CD4-positive, alpha-beta T cell (primary cell): ENCODE data around the gene NEGR1. TPM values are rescaled to one million over a fixed set of nuclear protein-coding genes. Genes with fewer than 3 reads are reported as not detected.

Experiments used
- ATAC-seq: fragments of 200-7000 bp; cut with Tn5 transposase; one replicate; pipeline ENCODE4 v1.10.0; 2022; ENCODE audit warnings: mild to moderate bottlenecking; ENCODE audit not compliant: poor library complexity
- CTCF ChIA-PET: fragments of 350-600 bp; sonication (Branson Sonifier 250); formaldehyde crosslinking; loops from one replicate; lab custom pipeline; 2021; ENCODE audit warnings: antibody characterized with exemption, inconsistent platforms; lab: Charles Lee
- POLR2A ChIA-PET: fragments of 350-600 bp; sonication (Branson Sonifier 250); formaldehyde crosslinking; loops from one replicate; lab custom pipeline; 2021; ENCODE audit warnings: antibody characterized with exemption, inconsistent platforms; lab: Charles Lee
- DNase-seq, 14 experiments: peaks; one replicate each; pipeline ENCODE4 v3.0.0-alpha.2; 2013 to 2020; ENCODE audit warnings: mixed read lengths in 2 of 14
- H3K27ac ChIP-seq, 2 donors: one replicate each; pipeline versions ENCODE4 v1.5.1 to v1.7.0; 2013; ENCODE audit warnings: low read length in 2 of 2, low read depth in 1 of 2, mild to moderate bottlenecking in 1 of 2
- H3K27me3 ChIP-seq, 2 experiments: 1 replicate in 1 of 2; 2 replicates in 1 of 2; pipeline versions ENCODE4 v1.6.1 to v1.7.0; 2013; ENCODE audit warnings: low read length in 2 of 2, control low read depth in 1 of 2, mild to moderate bottlenecking in 1 of 2, moderate library complexity in 1 of 2; ENCODE audit not compliant: insufficient read depth in 2 of 2, control insufficient read depth in 1 of 2
- H3K36me3 ChIP-seq: one replicate; pipeline ENCODE4 v1.6.1; 2013; ENCODE audit warnings: low read length, control low read depth; ENCODE audit not compliant: insufficient read depth
- H3K4me1 ChIP-seq: one replicate; pipeline ENCODE4 v1.6.1; 2013; ENCODE audit warnings: low read length, control low read depth; ENCODE audit not compliant: insufficient read depth
- H3K4me3 ChIP-seq: one replicate; pipeline ENCODE4 v1.5.1; 2013; ENCODE audit warnings: mild to moderate bottlenecking, low read length, moderate library complexity
- H3K9me3 ChIP-seq, 2 experiments: 1 replicate in 1 of 2; 2 replicates in 1 of 2; pipeline versions ENCODE4 v1.6.1 to v1.7.0; 2013; ENCODE audit warnings: low read length in 2 of 2, mild to moderate bottlenecking in 2 of 2, control low read depth in 1 of 2, moderate library complexity in 1 of 2; ENCODE audit not compliant: control insufficient read depth in 1 of 2, insufficient read depth in 1 of 2
- H3K27ac Mint-ChIP-seq: one replicate; pipeline ENCODE4 v1.8.0; 2020; ENCODE audit warnings: mixed read lengths
- H3K27me3 Mint-ChIP-seq: one replicate; pipeline ENCODE4 v1.8.0; 2021; ENCODE audit warnings: mixed read lengths
- H3K36me3 Mint-ChIP-seq: one replicate; pipeline ENCODE4 v1.8.0; 2021; ENCODE audit warnings: low read depth, mixed read lengths
- H3K4me1 Mint-ChIP-seq: one replicate; pipeline ENCODE4 v1.8.0; 2021; ENCODE audit warnings: low read depth, mixed read lengths
- H3K4me3 Mint-ChIP-seq: one replicate; pipeline ENCODE4 v1.8.0; 2020; ENCODE audit warnings: mild to moderate bottlenecking, mixed read lengths
- H3K9me3 Mint-ChIP-seq: one replicate; pipeline ENCODE4 v1.8.0; 2020; ENCODE audit warnings: mixed read lengths
- intact Hi-C, 2 experiments: fragments of 100-400 bp; cut with DNase I in 1 of 2; cut with micrococcal nuclease in 1 of 2; formaldehyde crosslinking; loops; one replicate each; pipeline versions ENCODE4 v1.15.1 to v1.9.0; 2023 to 2025; cut with DNase I, micrococcal nuclease
- total RNA-seq, 174 experiments: library from RNA in 2 of 174; stranded (reverse) in 2 of 174; gene quantifications; one replicate each; pipeline ENCODE4 v1.2.3 and lab custom pipeline; 2021 to 2026
- TF ChIP-seq, protein P1 (sequence below): fragments of 200-600 bp; IDR thresholded peaks from one replicate; pipeline ENCODE4 v1.8.0; 2022; ENCODE audit warnings: antibody characterized with exemption, mild to moderate bottlenecking

The NEGR1 gene
- total RNA-seq, 2 experiments from 2014 or later: 0.03 TPM

- no peaks in the 10 kb centered on the region for H3K27me3 ChIP-seq
- no peaks in the 10 kb centered on the region for H3K9me3 ChIP-seq
- Mint-ChIP-seq H3K27ac (no peak overlapping the region), H3K9me3 (no peaks in the 10 kb centered on the region), H3K4me3 (no peak overlapping the region), H3K27me3 (no peaks in the 10 kb centered on the region), H3K36me3 (no peaks in the 10 kb centered on the region), H3K4me1 (no peaks in the 10 kb centered on the region)
- ChIA-PET CTCF (no interaction called here), POLR2A (no interaction called here)
- intact Hi-C loops: no loop called here
- H3K36me3 ChIP-seq: no peaks in the 10 kb centered on the region
- ATAC-seq (no peak), DNase-seq (no peak)
- TF ChIP-seq, protein P1, sequence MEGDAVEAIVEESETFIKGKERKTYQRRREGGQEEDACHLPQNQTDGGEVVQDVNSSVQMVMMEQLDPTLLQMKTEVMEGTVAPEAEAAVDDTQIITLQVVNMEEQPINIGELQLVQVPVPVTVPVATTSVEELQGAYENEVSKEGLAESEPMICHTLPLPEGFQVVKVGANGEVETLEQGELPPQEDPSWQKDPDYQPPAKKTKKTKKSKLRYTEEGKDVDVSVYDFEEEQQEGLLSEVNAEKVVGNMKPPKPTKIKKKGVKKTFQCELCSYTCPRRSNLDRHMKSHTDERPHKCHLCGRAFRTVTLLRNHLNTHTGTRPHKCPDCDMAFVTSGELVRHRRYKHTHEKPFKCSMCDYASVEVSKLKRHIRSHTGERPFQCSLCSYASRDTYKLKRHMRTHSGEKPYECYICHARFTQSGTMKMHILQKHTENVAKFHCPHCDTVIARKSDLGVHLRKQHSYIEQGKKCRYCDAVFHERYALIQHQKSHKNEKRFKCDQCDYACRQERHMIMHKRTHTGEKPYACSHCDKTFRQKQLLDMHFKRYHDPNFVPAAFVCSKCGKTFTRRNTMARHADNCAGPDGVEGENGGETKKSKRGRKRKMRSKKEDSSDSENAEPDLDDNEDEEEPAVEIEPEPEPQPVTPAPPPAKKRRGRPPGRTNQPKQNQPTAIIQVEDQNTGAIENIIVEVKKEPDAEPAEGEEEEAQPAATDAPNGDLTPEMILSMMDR: no peak
- no peaks in the 10 kb centered on the region for H3K4me1 ChIP-seq
- H3K4me3 ChIP-seq: no peak overlapping the region
- no peak overlapping the region for H3K27ac ChIP-seq
These were observed 279.2 kb downstream of the NEGR1 start for GRCh38 chr1:72003092-72003491.

DNA sequence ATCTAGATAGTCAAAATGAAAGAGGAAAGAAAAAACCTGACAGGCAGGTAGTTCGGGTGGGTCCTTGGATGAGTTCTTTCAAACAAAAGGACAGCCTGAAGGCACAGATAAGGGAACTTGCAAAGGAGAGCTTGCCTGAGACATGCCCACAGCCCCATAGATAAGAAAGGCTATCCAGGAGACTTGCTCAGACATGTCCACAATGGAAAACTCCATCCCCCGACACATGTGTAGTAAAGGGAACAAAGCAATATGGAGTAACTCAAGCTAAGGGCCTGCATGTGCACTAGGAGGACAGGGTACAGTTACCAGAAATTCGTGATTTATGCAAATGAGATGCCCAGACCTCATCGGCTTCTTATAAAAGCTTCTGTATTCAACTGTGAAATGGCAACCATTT, 281.5 kb downstream of the NEGR1 start:
- no peaks in the 10 kb centered on the region for H3K9me3 ChIP-seq
- H3K4me3 Mint-ChIP-seq: no peak overlapping the region
- no peaks in the 10 kb centered on the region for H3K27me3 ChIP-seq
- no peaks in the 10 kb centered on the region for H3K4me1 Mint-ChIP-seq
- ATAC-seq (no peak), DNase-seq (no peak)
- H3K4me3 ChIP-seq: no peak overlapping the region
- ChIA-PET POLR2A (no interaction called here), CTCF (no interaction called here)
- no peaks in the 10 kb centered on the region for H3K4me1 ChIP-seq
- H3K36me3 ChIP-seq: no peaks in the 10 kb centered on the region
- intact Hi-C loops: no loop called here
- no peaks in the 10 kb centered on the region for H3K9me3 Mint-ChIP-seq
- no peak overlapping the region for H3K27ac ChIP-seq
- no peaks in the 10 kb centered on the region for H3K36me3 Mint-ChIP-seq
- TF ChIP-seq, protein P1: no peak
- H3K27me3 Mint-ChIP-seq: no peaks in the 10 kb centered on the region
- no peak overlapping the region for H3K27ac Mint-ChIP-seq

- ChIA-PET POLR2A (no interaction called here), CTCF (no interaction called here)
- peaks cover 3% of the 10 kb centered on the region for H3K9me3 Mint-ChIP-seq
- DNase-seq: no peak
- no peak overlapping the region for H3K27ac Mint-ChIP-seq
- H3K4me3 ChIP-seq: no peak overlapping the region
- no peak for ATAC-seq
- H3K27me3 ChIP-seq: no peaks in the 10 kb centered on the region
- peaks cover 0 to 7% of the 10 kb centered on the region in 2 experiments for H3K9me3 ChIP-seq
- no peak overlapping the region for H3K4me3 Mint-ChIP-seq
- H3K36me3 ChIP-seq: no peaks in the 10 kb centered on the region
- H3K27ac ChIP-seq: no peak overlapping the region
- no peaks in the 10 kb centered on the region for H3K27me3 Mint-ChIP-seq
- H3K36me3 Mint-ChIP-seq: no peaks in the 10 kb centered on the region
- TF ChIP-seq, protein P1: no peak
- H3K4me1 Mint-ChIP-seq: no peaks in the 10 kb centered on the region
- intact Hi-C loops: no loop called here
- H3K4me1 ChIP-seq: no peaks in the 10 kb centered on the region
These were observed 287.7 kb downstream of the NEGR1 start for GRCh38 chr1:71994646-71995045.
